ENCODE measurements around the gene HS3ST5. TPM values are rescaled to one million over a fixed set of nuclear protein-coding genes. Genes with fewer than 3 reads are reported as not detected.

HS3ST5 gene
- total and polyA plus RNA-seq, 4 donors: not detected

DNA sequence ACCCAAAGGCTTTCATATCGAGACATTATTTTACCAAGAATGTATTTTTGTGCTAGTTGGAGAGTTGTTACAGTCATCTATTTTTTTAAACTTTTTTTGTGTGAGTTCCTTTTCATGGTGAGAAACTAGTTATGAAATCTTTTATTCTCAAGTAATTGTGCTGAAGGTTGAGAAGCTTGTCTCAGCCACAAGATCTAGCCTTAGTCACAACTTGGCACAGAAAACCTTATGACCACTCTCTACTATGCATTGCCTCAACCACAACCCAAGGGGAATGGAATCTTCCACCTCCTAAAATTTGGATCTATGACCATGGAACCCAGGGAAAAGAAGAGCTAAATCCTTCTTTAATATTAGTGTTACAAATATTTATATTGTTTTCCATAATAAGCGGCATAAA lies 58.5 kb downstream of the HS3ST5 start:
- Histone ChIP-seq H3K27ac (ENCODE audit: low read depth in 1 of 2, low read length in 2 of 2) (no peak overlapping the region), H3K36me3 (ENCODE audit: control insufficient read depth in 4 of 4, insufficient read depth in 3 of 4, low read depth in 1 of 4, low read length in 3 of 4) (no peaks in the 10 kb centered on the region), H3K27me3 (ENCODE audit: control insufficient read depth in 4 of 4, insufficient read depth in 4 of 4, low read length in 3 of 4) (no peaks in the 10 kb centered on the region), H3K9ac (ENCODE audit: low read depth in 1 of 2, low read length in 2 of 2) (no peak overlapping the region), H3K4me1 (ENCODE audit: control insufficient read depth in 4 of 4, insufficient read depth in 4 of 4, low read length in 3 of 4) (no peaks in the 10 kb centered on the region), H3K9me3 (ENCODE audit: control insufficient read depth in 4 of 4, low read length in 3 of 4) (no peaks in the 10 kb centered on the region), H3K4me3 (ENCODE audit: low read depth in 1 of 3, low read length in 3 of 3) (no peak overlapping the region)
- TF ChIP-seq RXRA (IDR thresholded peaks at IDR 0.05) (no peak), SP1 (IDR thresholded peaks at IDR 0.05) (no peak), GABPA (IDR thresholded peaks at IDR 0.05 in 1 of 2, conservative IDR thresholded peaks at IDR 0.05 in 1 of 2) (no peak), HNF4A (conservative IDR thresholded peaks at IDR 0.05) (no peak), JUND (IDR thresholded peaks at IDR 0.05) (no peak), HNF4G (IDR thresholded peaks at IDR 0.05) (no peak), FOXA1 (IDR thresholded peaks at IDR 0.05) (no peak), NR2F2 (IDR thresholded peaks at IDR 0.05) (no peak), YY1 (IDR thresholded peaks at IDR 0.05) (no peak), TAF1 (conservative IDR thresholded peaks at IDR 0.05) (no peak), FOXA2 (IDR thresholded peaks at IDR 0.05) (no peak), RAD21 (IDR thresholded peaks at IDR 0.05) (no peak)
- TF ChIP-seq, protein P1, sequence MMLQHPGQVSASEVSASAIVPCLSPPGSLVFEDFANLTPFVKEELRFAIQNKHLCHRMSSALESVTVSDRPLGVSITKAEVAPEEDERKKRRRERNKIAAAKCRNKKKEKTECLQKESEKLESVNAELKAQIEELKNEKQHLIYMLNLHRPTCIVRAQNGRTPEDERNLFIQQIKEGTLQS (IDR thresholded peaks at IDR 0.05): no peak
- TF ChIP-seq, protein P2, sequence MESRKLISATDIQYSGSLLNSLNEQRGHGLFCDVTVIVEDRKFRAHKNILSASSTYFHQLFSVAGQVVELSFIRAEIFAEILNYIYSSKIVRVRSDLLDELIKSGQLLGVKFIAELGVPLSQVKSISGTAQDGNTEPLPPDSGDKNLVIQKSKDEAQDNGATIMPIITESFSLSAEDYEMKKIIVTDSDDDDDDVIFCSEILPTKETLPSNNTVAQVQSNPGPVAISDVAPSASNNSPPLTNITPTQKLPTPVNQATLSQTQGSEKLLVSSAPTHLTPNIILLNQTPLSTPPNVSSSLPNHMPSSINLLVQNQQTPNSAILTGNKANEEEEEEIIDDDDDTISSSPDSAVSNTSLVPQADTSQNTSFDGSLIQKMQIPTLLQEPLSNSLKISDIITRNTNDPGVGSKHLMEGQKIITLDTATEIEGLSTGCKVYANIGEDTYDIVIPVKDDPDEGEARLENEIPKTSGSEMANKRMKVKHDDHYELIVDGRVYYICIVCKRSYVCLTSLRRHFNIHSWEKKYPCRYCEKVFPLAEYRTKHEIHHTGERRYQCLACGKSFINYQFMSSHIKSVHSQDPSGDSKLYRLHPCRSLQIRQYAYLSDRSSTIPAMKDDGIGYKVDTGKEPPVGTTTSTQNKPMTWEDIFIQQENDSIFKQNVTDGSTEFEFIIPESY (IDR thresholded peaks at IDR 0.05): no peak
- TF ChIP-seq, protein P3, sequence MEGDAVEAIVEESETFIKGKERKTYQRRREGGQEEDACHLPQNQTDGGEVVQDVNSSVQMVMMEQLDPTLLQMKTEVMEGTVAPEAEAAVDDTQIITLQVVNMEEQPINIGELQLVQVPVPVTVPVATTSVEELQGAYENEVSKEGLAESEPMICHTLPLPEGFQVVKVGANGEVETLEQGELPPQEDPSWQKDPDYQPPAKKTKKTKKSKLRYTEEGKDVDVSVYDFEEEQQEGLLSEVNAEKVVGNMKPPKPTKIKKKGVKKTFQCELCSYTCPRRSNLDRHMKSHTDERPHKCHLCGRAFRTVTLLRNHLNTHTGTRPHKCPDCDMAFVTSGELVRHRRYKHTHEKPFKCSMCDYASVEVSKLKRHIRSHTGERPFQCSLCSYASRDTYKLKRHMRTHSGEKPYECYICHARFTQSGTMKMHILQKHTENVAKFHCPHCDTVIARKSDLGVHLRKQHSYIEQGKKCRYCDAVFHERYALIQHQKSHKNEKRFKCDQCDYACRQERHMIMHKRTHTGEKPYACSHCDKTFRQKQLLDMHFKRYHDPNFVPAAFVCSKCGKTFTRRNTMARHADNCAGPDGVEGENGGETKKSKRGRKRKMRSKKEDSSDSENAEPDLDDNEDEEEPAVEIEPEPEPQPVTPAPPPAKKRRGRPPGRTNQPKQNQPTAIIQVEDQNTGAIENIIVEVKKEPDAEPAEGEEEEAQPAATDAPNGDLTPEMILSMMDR (IDR thresholded peaks at IDR 0.05; ENCODE audit: low read depth, low read length, missing input control): no peak
- TF ChIP-seq, protein P4, sequence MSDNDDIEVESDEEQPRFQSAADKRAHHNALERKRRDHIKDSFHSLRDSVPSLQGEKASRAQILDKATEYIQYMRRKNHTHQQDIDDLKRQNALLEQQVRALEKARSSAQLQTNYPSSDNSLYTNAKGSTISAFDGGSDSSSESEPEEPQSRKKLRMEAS (IDR thresholded peaks at IDR 0.05): no peak
- TF ChIP-seq, protein P5, sequence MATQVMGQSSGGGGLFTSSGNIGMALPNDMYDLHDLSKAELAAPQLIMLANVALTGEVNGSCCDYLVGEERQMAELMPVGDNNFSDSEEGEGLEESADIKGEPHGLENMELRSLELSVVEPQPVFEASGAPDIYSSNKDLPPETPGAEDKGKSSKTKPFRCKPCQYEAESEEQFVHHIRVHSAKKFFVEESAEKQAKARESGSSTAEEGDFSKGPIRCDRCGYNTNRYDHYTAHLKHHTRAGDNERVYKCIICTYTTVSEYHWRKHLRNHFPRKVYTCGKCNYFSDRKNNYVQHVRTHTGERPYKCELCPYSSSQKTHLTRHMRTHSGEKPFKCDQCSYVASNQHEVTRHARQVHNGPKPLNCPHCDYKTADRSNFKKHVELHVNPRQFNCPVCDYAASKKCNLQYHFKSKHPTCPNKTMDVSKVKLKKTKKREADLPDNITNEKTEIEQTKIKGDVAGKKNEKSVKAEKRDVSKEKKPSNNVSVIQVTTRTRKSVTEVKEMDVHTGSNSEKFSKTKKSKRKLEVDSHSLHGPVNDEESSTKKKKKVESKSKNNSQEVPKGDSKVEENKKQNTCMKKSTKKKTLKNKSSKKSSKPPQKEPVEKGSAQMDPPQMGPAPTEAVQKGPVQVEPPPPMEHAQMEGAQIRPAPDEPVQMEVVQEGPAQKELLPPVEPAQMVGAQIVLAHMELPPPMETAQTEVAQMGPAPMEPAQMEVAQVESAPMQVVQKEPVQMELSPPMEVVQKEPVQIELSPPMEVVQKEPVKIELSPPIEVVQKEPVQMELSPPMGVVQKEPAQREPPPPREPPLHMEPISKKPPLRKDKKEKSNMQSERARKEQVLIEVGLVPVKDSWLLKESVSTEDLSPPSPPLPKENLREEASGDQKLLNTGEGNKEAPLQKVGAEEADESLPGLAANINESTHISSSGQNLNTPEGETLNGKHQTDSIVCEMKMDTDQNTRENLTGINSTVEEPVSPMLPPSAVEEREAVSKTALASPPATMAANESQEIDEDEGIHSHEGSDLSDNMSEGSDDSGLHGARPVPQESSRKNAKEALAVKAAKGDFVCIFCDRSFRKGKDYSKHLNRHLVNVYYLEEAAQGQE (IDR thresholded peaks at IDR 0.05): no peak
- no peak for DNase-seq (ENCODE audit: low spot score)
- WGBS: 95% methylated on average over 2 of the region's 2 CpGs

DNA sequence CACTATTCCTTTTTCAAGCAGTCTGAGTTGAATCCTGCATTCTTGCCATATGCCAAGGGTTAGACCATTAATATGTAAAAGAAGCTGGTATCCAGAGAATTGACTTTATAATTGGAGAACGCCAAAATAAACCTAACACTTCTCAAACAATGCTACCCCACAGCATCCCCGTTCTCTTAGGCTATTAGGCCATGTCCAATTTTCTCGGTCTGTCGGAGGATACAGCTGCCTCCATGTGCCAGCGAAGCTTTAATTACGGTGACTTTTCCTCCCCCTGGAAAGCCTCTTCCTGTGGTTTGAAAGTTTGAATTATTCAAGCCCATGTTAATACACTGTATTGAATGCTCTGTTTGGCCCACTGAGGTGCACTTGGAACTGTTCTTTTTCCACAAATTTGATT lies 60.5 kb downstream of the HS3ST5 start:
- WGBS: 63% methylated on average over 6 of the region's 6 CpGs
- Histone ChIP-seq H3K9me3 (ENCODE audit: control insufficient read depth in 4 of 4, low read length in 3 of 4) (no peaks in the 10 kb centered on the region), H3K27me3 (ENCODE audit: control insufficient read depth in 4 of 4, insufficient read depth in 4 of 4, low read length in 3 of 4) (no peaks in the 10 kb centered on the region), H3K4me3 (ENCODE audit: low read depth in 1 of 3, low read length in 3 of 3) (no peak overlapping the region), H3K36me3 (ENCODE audit: control insufficient read depth in 4 of 4, insufficient read depth in 3 of 4, low read depth in 1 of 4, low read length in 3 of 4) (no peaks in the 10 kb centered on the region), H3K27ac (ENCODE audit: low read depth in 1 of 2, low read length in 2 of 2) (no peak overlapping the region), H3K4me1 (ENCODE audit: control insufficient read depth in 4 of 4, insufficient read depth in 4 of 4, low read length in 3 of 4) (no peaks in the 10 kb centered on the region), H3K9ac (ENCODE audit: low read depth in 1 of 2, low read length in 2 of 2) (no peak overlapping the region)
- no peak for DNase-seq (ENCODE audit: low spot score)
- TF ChIP-seq RXRA (IDR thresholded peaks at IDR 0.05) (no peak), RAD21 (IDR thresholded peaks at IDR 0.05) (no peak), FOXA1 (IDR thresholded peaks at IDR 0.05) (no peak), HNF4A (conservative IDR thresholded peaks at IDR 0.05) (no peak), YY1 (IDR thresholded peaks at IDR 0.05) (no peak), SP1 (IDR thresholded peaks at IDR 0.05) (no peak), FOXA2 (IDR thresholded peaks at IDR 0.05) (no peak), GABPA (IDR thresholded peaks at IDR 0.05 in 1 of 2, conservative IDR thresholded peaks at IDR 0.05 in 1 of 2) (no peak), EGR1 (IDR thresholded peaks at IDR 0.05; ENCODE audit: low read depth in 2 of 2) (no peak)
- TF ChIP-seq, protein P1 (IDR thresholded peaks at IDR 0.05): no peak
- TF ChIP-seq, protein P5 (IDR thresholded peaks at IDR 0.05): no peak
